ENCODE results near the gene CKAP4.

Gene CKAP4

DNA sequence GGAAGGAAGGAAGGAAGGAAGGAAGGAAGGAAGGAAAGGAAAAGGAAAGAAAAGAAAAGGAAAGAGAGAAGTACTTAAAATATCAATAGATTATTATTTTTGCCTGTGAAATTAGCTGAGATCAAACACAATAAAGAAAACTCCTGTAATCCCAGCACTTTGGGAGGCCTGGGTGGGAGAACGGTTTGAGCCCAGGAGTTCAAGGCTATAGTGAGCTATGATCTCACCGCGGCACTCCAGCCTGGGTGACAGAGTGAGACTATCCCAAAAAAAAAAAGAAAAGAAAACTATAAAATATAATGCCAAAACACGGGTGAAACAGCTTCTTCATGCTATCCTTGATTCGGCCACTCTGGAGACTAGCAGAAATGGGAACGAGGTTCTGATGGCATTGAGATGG, 26.2 kb upstream of the CKAP4 start:
- Histone ChIP-seq H3K4me1 (ENCODE audit: insufficient read depth, low read length) (no peaks in the 10 kb centered on the region), H3K9me3 (ENCODE audit: insufficient read depth, low read depth, low read length) (no peaks in the 10 kb centered on the region), H3K9ac (ENCODE audit: low read depth, low read length) (no peak overlapping the region), H3K4me3 (ENCODE audit: low read length) (no peak overlapping the region), H3K36me3 (ENCODE audit: insufficient read depth, low read length) (no peaks in the 10 kb centered on the region), H3K27me3 (ENCODE audit: insufficient read depth, low read length) (no peaks in the 10 kb centered on the region), H3K27ac (ENCODE audit: low read depth, low read length) (no peak overlapping the region)
- WGBS = 98% methylated on average over 6 of the region's 6 CpGs

DNA sequence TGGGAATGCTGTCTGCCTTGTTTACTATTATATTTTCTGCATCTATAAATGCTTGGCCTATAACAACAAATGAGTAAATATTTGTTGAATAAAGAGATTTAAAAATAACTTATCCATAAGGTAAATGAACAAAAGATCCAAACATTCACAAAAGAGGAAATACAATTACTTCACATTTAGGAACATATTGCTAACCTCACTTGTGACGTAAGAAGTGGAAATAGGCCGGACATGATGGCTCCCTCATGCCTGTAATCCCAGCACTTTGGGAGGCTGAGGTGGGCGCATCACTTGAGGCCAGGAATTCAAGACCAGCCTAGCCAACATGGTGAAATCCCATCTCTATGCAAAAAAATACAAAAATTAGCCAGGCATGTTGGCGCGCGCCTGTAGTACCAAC, 25.7 kb upstream of the CKAP4 start:
- Histone ChIP-seq H3K27ac (ENCODE audit: low read depth, low read length) (no peak overlapping the region), H3K27me3 (ENCODE audit: insufficient read depth, low read length) (no peaks in the 10 kb centered on the region), H3K4me1 (ENCODE audit: insufficient read depth, low read length) (no peaks in the 10 kb centered on the region), H3K4me3 (ENCODE audit: low read length) (no peak overlapping the region), H3K36me3 (ENCODE audit: insufficient read depth, low read length) (no peaks in the 10 kb centered on the region), H3K9ac (ENCODE audit: low read depth, low read length) (no peak overlapping the region), H3K9me3 (ENCODE audit: insufficient read depth, low read depth, low read length) (no peaks in the 10 kb centered on the region)
- WGBS = 92% methylated on average over 6 of the region's 6 CpGs

DNA sequence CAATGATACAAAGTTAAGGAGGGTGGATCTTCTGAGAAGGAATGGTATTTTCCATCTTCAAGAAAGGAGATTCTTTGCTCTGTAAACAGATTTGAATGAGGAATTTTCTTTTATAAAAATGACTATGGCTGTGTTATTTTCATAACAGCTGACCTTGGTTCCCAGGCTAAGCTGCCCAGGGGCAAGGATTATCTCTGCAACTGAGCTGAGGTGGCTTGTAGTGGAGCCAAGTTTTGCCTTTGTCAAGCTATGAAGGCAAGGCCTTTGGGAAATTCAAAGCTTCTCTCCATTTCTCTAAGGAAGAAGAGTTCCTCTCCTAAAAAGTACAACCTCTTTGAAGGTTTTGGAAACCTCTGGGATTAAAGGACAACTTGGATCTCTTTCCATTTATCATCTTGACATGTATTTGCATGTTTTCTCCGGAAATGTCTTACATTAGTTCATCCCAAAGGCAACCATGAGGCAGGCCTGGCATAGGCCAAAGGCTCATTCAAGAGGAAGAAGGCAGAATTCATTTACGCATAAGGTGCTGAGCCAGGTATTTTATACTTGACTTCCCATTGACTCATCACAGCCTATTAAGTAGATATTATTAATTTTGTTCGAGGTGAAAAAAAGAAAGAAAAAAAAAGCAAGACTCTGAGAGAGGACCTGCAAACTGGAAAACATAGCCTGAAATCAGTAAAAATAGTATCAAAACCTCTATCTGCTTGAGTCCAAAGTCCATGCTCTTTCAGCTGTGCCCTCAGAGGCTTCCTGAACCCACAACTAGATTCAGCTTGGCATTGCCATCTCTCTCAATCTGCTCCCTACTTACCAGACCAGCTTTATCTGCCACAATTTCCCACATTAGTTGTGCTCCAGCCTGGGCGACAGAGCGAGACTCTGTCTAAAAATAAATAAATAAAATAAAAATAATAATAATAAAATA, 24.0 kb upstream of the CKAP4 start:
- no peak overlapping the region for H3K4me3 ChIP-seq (ENCODE audit: low read length)
- H3K9ac ChIP-seq (ENCODE audit: low read depth, low read length) = no peak overlapping the region
- no peaks in the 10 kb centered on the region for H3K36me3 ChIP-seq (ENCODE audit: insufficient read depth, low read length)
- 90% methylated on average over 3 of the region's 5 CpGs for WGBS
- no peaks in the 10 kb centered on the region for H3K9me3 ChIP-seq (ENCODE audit: insufficient read depth, low read depth, low read length)
- H3K27ac ChIP-seq (ENCODE audit: low read depth, low read length) = no peak overlapping the region
- H3K4me1 ChIP-seq (ENCODE audit: insufficient read depth, low read length) = no peaks in the 10 kb centered on the region
- no peaks in the 10 kb centered on the region for H3K27me3 ChIP-seq (ENCODE audit: insufficient read depth, low read length)

DNA sequence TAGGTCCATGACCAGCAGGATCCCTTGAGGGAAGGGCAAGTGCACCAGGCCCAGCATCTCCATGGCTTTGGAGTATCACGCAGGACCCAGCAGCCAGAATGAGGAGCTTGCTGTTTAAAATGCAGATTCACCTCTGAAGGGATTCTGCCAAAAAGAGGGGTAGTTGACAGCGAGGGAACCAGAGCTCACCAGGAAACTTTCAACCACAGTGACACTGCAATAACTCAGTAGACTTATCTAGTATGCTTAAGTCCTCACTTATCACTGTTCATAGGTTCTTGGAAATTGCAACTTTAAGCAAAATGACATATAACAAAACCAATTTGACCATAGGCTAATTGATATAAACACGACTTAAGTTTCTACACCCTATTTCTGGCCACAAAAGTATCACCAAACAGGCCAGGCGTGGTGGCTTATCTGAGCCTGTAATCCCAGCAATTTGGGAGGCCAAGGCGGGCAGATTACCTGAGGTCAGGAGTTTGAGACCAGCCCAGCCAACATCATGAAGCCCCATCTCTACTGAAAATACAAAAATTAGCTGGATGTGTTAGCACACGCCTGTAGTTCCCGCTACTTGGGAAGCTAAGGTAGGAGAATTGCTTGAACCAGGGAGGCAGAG, 21.4 kb upstream of the CKAP4 start:
- H3K9me3 ChIP-seq (ENCODE audit: insufficient read depth, low read depth, low read length) = no peaks in the 10 kb centered on the region
- no peak overlapping the region for H3K4me3 ChIP-seq (ENCODE audit: low read length)
- H3K27ac ChIP-seq (ENCODE audit: low read depth, low read length) = no peak overlapping the region
- no peak overlapping the region for H3K9ac ChIP-seq (ENCODE audit: low read depth, low read length)
- no peaks in the 10 kb centered on the region for H3K27me3 ChIP-seq (ENCODE audit: insufficient read depth, low read length)
- H3K4me1 ChIP-seq (ENCODE audit: insufficient read depth, low read length) = no peaks in the 10 kb centered on the region
- no peaks in the 10 kb centered on the region for H3K36me3 ChIP-seq (ENCODE audit: insufficient read depth, low read length)
- WGBS = 88% methylated on average over 7 of the region's 7 CpGs

DNA sequence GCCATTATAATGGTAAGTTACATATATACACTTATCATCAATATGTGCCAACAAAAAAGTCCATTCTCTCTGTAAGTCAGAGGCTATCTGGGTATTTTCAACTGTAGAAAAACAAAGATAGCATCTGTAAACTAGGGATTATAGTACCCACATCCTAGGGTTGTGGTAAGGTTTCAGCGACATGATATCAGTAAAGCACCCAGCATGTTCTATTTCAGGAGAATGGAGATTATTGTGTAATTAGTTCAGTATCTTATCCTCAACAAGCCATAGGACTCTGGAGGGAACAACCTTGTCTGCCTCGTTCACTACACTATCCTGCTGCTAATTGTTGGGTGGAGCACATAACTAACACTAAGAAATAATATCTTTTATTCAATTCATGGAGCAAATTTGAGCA, 19.7 kb upstream of the CKAP4 start:
- H3K27ac ChIP-seq (ENCODE audit: low read depth, low read length) = no peak overlapping the region
- no peak overlapping the region for H3K9ac ChIP-seq (ENCODE audit: low read depth, low read length)
- no peaks in the 10 kb centered on the region for H3K36me3 ChIP-seq (ENCODE audit: insufficient read depth, low read length)
- no peaks in the 10 kb centered on the region for H3K27me3 ChIP-seq (ENCODE audit: insufficient read depth, low read length)
- H3K4me1 ChIP-seq (ENCODE audit: insufficient read depth, low read length) = no peaks in the 10 kb centered on the region
- H3K9me3 ChIP-seq (ENCODE audit: insufficient read depth, low read depth, low read length) = no peaks in the 10 kb centered on the region
- no peak overlapping the region for H3K4me3 ChIP-seq (ENCODE audit: low read length)
- WGBS = 83% methylated on average over 1 of the region's 2 CpGs

DNA sequence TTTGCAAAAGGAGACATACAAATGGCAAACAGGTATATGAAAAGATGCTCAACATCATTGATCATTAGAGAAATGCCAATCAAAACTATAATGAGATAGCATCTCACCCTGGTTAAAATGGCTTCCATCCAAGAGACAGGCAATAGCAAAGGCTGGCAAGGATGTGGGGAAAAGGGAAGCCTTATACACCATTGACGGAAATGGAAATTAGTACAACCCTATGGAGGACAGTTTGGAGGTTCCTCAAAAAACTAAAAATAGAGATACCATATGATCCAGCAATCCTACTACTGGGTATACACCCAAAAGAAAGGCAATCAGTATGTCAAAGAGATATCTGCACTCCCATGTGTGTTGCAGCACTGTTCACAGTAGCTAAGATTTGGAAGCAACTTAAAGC, 17.3 kb upstream of the CKAP4 start:
- H3K9me3 ChIP-seq (ENCODE audit: insufficient read depth, low read depth, low read length) = no peaks in the 10 kb centered on the region
- H3K27me3 ChIP-seq (ENCODE audit: insufficient read depth, low read length) = no peaks in the 10 kb centered on the region
- H3K9ac ChIP-seq (ENCODE audit: low read depth, low read length) = no peak overlapping the region
- H3K36me3 ChIP-seq (ENCODE audit: insufficient read depth, low read length) = no peaks in the 10 kb centered on the region
- no peak overlapping the region for H3K27ac ChIP-seq (ENCODE audit: low read depth, low read length)
- H3K4me3 ChIP-seq (ENCODE audit: low read length) = no peak overlapping the region
- 100% methylated on average over 1 of the region's 1 CpG for WGBS
- H3K4me1 ChIP-seq (ENCODE audit: insufficient read depth, low read length) = no peaks in the 10 kb centered on the region

DNA sequence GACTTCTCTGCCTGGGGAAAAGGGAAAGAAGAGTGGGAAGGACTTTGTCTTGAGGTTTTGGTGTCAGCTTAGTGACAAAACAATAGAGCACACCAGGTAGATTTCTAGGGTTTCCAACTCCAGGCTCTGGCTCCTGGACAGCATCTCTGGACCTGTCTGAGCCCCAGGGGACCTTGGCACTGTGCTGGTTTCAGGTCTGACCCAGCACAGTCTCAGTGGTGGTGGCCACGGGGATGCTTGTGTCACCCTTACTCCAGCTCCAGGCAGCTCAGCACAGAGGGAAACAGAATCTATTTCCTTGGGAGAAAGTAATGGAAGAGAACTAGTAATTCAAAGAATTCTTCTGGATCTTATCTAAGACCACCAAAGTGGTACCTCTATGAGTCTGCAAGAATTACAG, 11.1 kb upstream of the CKAP4 start:
- 85% methylated on average over 1 of the region's 1 CpG for WGBS
- Histone ChIP-seq H3K4me3 (ENCODE audit: low read length) (no peak overlapping the region), H3K4me1 (ENCODE audit: insufficient read depth, low read length) (peaks cover 14% of the 10 kb centered on the region), H3K36me3 (ENCODE audit: insufficient read depth, low read length) (no peaks in the 10 kb centered on the region), H3K9me3 (ENCODE audit: insufficient read depth, low read depth, low read length) (no peaks in the 10 kb centered on the region), H3K9ac (ENCODE audit: low read depth, low read length) (no peak overlapping the region), H3K27me3 (ENCODE audit: insufficient read depth, low read length) (no peaks in the 10 kb centered on the region), H3K27ac (ENCODE audit: low read depth, low read length) (no peak overlapping the region)

DNA sequence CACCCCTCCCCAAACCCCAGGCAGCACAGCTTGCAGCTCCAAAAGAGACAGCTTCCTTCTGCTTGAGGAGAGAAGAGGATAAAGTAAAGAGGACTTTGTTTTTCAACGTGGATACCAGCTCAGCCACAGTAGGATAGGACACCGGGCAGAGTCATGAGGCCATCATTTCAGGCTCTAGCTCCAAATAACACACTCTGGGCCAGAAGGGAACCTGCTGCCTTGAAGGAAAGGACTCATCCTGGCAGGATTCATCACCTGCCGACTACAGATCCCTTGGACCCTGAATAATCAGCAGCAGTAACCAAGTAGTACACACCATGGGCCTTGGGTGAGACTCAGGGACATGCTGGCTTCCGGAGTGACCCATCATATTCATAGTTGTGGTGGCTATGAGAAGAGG, 10.4 kb upstream of the CKAP4 start:
- Histone ChIP-seq H3K9me3 (ENCODE audit: insufficient read depth, low read depth, low read length) (no peaks in the 10 kb centered on the region), H3K36me3 (ENCODE audit: insufficient read depth, low read length) (no peaks in the 10 kb centered on the region), H3K9ac (ENCODE audit: low read depth, low read length) (no peak overlapping the region), H3K27me3 (ENCODE audit: insufficient read depth, low read length) (no peaks in the 10 kb centered on the region), H3K27ac (ENCODE audit: low read depth, low read length) (no peak overlapping the region), H3K4me3 (ENCODE audit: low read length) (no peak overlapping the region), H3K4me1 (ENCODE audit: insufficient read depth, low read length) (peaks cover 15% of the 10 kb centered on the region)
- WGBS = 84% methylated on average over 4 of the region's 4 CpGs

DNA sequence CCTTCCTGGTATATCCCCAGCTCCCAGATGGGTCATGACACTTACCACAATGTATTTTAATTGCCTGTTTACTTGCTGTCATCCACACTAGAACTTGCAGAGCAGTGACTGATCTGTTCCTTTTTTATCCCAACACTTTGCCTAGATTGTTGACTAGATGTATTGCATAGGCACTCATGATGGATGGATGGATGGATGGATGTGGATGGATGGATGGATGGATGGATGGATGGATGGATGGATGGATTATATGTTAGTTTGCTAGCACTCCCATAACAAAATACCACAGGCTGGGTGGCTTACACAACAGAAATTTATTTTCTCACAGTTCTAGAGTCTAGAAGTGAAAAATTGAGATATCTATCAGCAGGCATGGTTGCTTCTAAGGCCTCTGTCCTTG, 8.7 kb upstream of the CKAP4 start:
- Histone ChIP-seq H3K9me3 (ENCODE audit: insufficient read depth, low read depth, low read length) (no peaks in the 10 kb centered on the region), H3K4me3 (ENCODE audit: low read length) (no peak overlapping the region), H3K27me3 (ENCODE audit: insufficient read depth, low read length) (no peaks in the 10 kb centered on the region), H3K27ac (ENCODE audit: low read depth, low read length) (no peak overlapping the region), H3K36me3 (ENCODE audit: insufficient read depth, low read length) (no peaks in the 10 kb centered on the region), H3K4me1 (ENCODE audit: insufficient read depth, low read length) (peaks cover 19% of the 10 kb centered on the region), H3K9ac (ENCODE audit: low read depth, low read length) (no peak overlapping the region)

DNA sequence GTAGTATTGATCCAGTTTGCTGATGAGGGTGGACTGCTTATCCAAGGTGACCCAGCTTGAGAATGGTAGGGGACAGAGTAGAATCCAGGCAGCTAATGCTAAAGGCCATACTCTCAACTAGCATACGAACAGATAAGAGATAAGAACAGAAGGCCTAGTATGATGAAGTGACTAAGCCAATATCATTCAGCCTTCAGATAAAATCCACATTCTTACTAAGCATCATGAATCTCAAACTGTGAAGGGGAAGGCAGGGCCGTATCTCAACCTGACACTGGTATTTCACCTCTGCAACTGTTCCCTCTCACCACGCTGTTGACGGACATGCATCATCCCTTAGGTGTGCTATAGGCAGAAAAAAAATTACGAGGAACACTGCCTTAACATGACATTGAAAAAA, 8.1 kb upstream of the CKAP4 start:
- Histone ChIP-seq H3K9me3 (ENCODE audit: insufficient read depth, low read depth, low read length) (no peaks in the 10 kb centered on the region), H3K36me3 (ENCODE audit: insufficient read depth, low read length) (no peaks in the 10 kb centered on the region), H3K4me1 (ENCODE audit: insufficient read depth, low read length) (peaks cover 24% of the 10 kb centered on the region), H3K4me3 (ENCODE audit: low read length) (no peak overlapping the region), H3K27me3 (ENCODE audit: insufficient read depth, low read length) (no peaks in the 10 kb centered on the region), H3K27ac (ENCODE audit: low read depth, low read length) (no peak overlapping the region), H3K9ac (ENCODE audit: low read depth, low read length) (no peak overlapping the region)
- 91% methylated on average over 5 of the region's 5 CpGs for WGBS

DNA sequence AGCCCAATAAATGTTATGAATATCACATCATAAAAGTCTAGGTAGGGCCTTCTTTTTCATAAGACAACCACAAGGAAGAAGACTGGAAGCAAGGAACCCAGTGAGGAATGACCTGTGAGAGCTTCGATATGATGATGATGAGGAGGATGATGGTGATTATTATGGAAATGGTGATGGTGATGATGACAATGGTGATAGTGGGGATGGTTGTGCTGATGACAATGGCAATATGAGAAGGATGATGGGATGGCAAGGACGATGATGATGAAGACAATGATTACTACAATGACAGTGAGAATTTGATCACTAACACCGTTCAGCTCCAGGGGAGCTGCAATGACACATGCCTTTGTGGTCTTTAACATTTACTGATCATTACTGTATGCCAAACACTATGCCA, 7.7 kb upstream of the CKAP4 start:
- no peaks in the 10 kb centered on the region for H3K36me3 ChIP-seq (ENCODE audit: insufficient read depth, low read length)
- no peaks in the 10 kb centered on the region for H3K27me3 ChIP-seq (ENCODE audit: insufficient read depth, low read length)
- H3K9ac ChIP-seq (ENCODE audit: low read depth, low read length) = no peak overlapping the region
- WGBS = 95% methylated on average over 3 of the region's 3 CpGs
- H3K4me1 ChIP-seq (ENCODE audit: insufficient read depth, low read length) = peaks cover 24% of the 10 kb centered on the region
- H3K4me3 ChIP-seq (ENCODE audit: low read length) = no peak overlapping the region
- H3K9me3 ChIP-seq (ENCODE audit: insufficient read depth, low read depth, low read length) = no peaks in the 10 kb centered on the region
- H3K27ac ChIP-seq (ENCODE audit: low read depth, low read length) = no peak overlapping the region

All from HUES64 (cell line).